D721Med (cell line): ENCODE measurements around the gene ARAP2.
A peak's percentile ranks its signal among the peaks of the same experiment; 100 is the strongest.

ENCODE experiments used
- DNase-seq: peaks from one replicate; pipeline ENCODE4 v3.0.0; 2011; ENCODE audit warnings: low spot score; ENCODE audit not compliant: insufficient read length
- FAIRE-seq: peaks from 2 replicates; lab custom pipeline; 2011; peaks lifted over from hg19 to GRCh38; lab: Jason Lieb, UNC
- CTCF ChIP-seq: IDR thresholded peaks from 2 replicates; pipeline ENCODE4 v1.5.1; 2012; ENCODE audit warnings: mild to moderate bottlenecking, control low read depth; ENCODE audit not compliant: insufficient read depth; ENCODE audit errors: missing control alignments

The ARAP2 gene

GRCh38 chr4:36152735-36153134, 91.6 kb downstream of the ARAP2 start:
- DNase-seq, result no peak
- no peak for FAIRE-seq
- no peak for TF ChIP-seq CTCF

DNA sequence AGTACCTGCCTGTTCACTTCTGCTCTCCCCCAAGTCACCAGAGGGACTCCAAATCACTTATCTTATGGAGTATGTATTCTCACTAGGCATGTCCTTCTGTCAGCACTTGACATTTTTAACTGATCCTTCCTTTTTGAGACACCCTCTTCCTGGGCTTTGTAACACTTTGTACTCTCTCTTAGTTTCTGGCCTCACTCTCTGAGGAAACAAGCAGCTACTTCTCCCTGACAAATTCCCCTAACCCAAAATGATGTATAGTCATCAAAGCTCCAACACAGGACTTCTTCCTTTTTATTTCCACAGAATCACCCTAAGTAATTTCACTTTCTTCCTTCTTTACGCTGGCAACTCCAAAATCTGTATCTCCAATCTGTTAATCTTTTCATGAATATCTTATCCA, 101.8 kb downstream of the ARAP2 start:
- no peak for DNase-seq
- no peak for FAIRE-seq
- no peak for TF ChIP-seq CTCF

GRCh38 chr4:36141186-36141585, 103.1 kb downstream of the ARAP2 start:
- no peak for TF ChIP-seq CTCF
- FAIRE-seq (no peak), DNase-seq (no peak)

DNA sequence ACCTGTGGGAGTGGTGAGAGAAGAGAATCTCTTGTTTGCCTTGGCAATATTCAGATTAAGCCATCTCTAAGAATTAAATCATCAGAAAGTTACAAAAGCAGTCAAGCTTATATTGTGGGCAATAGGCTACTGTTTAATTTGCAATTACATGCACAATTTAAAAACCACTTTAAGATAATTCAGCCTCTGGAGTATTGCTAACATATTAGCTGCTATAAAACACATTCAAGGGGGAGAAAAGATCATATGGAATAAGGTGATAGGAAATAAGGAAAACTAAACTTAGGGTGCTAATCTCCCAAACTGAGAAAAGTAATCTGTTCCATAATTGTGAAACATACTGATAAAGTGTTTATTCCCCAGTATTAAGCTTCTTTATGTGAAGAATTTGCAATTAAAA, 103.9 kb downstream of the ARAP2 start:
- no peak for TF ChIP-seq CTCF
- no peak for DNase-seq
- no peak for FAIRE-seq

DNA sequence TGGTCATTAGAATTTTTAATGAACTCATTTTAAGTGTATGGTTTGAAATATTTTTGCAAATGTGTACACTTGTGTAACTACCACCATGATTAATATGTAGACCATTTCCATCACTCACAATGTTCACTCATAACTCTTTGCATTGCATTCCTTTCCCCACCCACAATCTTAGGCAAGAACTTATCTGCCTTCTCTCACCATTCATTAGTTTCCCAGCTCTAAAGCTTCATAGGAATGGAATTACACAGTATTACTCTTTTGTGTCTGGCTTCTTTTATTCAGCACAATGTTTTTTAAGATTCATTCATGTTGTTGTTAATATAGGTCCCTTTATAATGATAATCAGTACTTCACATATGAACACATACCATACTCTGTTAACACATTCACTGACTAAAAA, 106.1 kb downstream of the ARAP2 start:
- TF ChIP-seq CTCF, result no peak
- DNase-seq (no peak), FAIRE-seq (peak; percentile 51)

- DNase-seq, result no peak
- no peak for FAIRE-seq
- no peak for TF ChIP-seq CTCF
Observed at GRCh38 chr4:36137336-36137735, 107.0 kb downstream of the ARAP2 start.

DNA sequence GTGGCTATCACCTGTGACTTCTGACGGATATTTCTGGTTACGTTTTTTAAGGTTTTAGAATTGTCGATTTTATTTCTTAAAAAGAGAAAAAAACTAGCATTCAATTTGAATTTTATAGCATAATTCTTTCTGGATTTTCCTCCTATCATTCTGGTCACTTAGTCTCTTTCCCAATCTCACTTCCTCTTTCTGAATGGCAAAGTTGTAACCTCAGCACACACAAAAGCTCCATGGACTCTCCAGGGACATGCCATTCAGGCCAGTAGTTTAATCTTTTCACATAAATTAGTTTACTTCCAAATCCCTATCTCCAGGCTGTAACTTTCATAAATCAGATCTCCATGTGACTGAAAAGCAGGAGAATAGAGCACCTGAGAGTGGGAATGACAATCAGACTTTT, 110.7 kb downstream of the ARAP2 start:
- FAIRE-seq (no peak), DNase-seq (no peak)

More for the DNA sequence above, 110.7 kb downstream of the ARAP2 start:
- no peak for TF ChIP-seq CTCF
